GM12873 (cell line): ENCODE data around the gene TRAM2.

ENCODE experiments used
- TF ChIP-seq, protein P1 (sequence below): IDR thresholded peaks from 2 replicates; pipeline ENCODE4 v1.5.1; 2012; ENCODE audit warnings: low read depth, mild to moderate bottlenecking, moderate library complexity, low read length, control low read depth; ENCODE audit not compliant: insufficient read depth; ENCODE audit errors: missing control alignments

Gene TRAM2

DNA sequence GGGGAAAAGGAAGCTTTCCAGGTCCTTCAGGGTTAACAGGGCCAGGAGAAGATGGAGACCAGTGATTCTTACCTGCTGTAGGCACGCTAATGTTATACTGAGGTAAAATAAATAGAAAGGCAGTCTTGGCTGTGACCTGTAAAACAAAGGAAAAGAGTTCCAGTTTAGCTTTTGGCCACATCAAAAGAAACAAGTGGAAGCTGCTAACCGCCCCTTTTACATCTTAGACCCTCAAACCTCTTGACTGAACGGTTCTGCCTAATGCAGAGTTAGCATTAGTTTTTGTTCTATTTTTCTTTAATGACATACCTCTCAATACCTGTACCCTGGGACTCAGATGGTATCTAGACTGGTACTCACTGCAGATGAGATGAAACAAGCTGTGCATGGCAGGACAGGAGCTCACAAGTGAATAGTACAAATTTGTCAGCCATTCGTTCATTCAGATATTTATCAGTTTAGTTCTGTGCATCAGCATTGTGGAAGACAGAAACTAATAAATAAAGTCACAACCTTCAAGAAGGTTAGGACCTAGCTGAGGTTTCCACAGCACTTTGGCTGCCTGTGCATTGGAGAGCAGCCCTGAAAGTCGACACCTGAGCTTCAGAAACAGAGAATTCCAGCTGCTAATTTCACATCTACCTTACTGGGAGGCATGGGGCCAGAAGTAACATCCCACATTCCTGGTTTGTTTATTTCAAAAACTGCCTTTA lies 41.0 kb downstream of the TRAM2 start:
- TF ChIP-seq, protein P1, sequence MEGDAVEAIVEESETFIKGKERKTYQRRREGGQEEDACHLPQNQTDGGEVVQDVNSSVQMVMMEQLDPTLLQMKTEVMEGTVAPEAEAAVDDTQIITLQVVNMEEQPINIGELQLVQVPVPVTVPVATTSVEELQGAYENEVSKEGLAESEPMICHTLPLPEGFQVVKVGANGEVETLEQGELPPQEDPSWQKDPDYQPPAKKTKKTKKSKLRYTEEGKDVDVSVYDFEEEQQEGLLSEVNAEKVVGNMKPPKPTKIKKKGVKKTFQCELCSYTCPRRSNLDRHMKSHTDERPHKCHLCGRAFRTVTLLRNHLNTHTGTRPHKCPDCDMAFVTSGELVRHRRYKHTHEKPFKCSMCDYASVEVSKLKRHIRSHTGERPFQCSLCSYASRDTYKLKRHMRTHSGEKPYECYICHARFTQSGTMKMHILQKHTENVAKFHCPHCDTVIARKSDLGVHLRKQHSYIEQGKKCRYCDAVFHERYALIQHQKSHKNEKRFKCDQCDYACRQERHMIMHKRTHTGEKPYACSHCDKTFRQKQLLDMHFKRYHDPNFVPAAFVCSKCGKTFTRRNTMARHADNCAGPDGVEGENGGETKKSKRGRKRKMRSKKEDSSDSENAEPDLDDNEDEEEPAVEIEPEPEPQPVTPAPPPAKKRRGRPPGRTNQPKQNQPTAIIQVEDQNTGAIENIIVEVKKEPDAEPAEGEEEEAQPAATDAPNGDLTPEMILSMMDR = no peak

DNA sequence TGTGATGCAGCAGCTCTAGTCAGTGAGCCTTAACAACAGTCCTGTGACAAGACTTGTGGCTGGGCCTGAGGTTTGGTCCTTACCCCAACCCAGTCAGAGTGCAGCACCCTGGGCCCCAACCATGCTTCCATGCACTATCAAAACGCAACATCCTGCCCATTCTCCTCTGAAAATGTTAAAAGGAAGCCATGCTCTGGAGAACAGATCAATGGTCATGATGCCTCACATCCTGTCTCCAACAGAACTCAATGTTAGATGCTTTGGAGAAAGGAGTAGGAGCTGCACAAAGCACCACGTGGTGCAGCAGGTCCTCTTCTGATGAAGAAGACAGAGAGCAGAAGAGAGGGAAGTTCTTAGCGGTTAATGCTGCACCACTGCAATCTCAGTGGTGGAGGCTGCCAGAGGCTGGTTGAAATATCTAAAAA lies 41.9 kb downstream of the TRAM2 start:
- TF ChIP-seq, protein P1 = no peak

- TF ChIP-seq, protein P1 = no peak
Measured at GRCh38 chr6:52534363-52534762, 42.5 kb downstream of the TRAM2 start.

GRCh38 chr6:52533491-52533890 lies 43.4 kb downstream of the TRAM2 start:
- TF ChIP-seq, protein P1 = no peak

- TF ChIP-seq, protein P1 = no peak
Measured at GRCh38 chr6:52532457-52532856, 44.4 kb downstream of the TRAM2 start.

DNA sequence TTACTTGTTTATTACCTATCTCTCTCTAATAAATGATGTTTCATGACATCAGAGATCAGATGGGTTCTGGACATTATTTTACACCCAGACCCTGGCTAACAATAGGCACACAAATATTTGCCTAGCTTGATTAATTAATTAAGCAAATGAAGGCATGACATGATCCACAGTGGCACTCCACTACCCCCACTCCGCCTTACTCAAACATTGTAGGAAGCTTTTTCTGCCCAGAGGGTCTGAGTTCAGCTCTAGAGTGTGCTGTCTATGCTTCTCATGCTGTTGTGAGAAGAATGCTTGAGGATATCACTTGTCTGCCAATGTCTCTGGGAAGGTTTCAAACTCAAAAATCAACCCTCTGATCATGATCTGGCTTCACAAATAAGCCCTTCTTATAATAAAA lies 45.0 kb downstream of the TRAM2 start:
- TF ChIP-seq, protein P1 = no peak

DNA sequence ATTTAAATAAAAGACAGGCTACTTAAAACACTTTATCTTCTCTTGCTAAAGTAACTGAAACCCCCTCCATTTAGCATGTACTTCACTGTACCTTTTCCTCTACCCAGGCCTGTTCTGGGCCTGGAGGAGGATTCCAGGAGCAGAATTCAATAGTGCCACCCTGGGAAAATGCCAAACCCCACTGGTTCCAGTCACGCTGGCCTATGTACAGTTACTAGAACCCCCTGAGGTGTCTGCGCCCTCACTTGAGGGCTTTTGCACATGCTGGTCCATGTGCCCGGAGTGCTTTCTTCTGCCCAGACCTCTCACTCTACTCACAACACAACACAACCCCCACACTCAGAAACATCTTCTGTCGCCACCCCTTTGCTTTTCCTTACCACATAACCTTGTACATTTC lies 45.5 kb downstream of the TRAM2 start:
- TF ChIP-seq, protein P1 = no peak
